ENCODE results near the gene TMTC2.

The TMTC2 gene

GRCh38 chr12:83075471-83075870 is 388.8 kb downstream of the TMTC2 start:
- no peak for TF ChIP-seq GATA1 (IDR thresholded peaks at IDR 0.05; ENCODE audit: low read depth, low read length)
- no peak for TF ChIP-seq POLR2A (IDR thresholded peaks at IDR 0.05; ENCODE audit: low read length)
- no peak for DNase-seq

- DNase-seq: no peak
- TF ChIP-seq GATA1 (IDR thresholded peaks at IDR 0.05; ENCODE audit: low read depth, low read length) (no peak), POLR2A (IDR thresholded peaks at IDR 0.05; ENCODE audit: low read length) (no peak)
Measured at GRCh38 chr12:83077041-83077440, 390.3 kb downstream of the TMTC2 start.

DNA sequence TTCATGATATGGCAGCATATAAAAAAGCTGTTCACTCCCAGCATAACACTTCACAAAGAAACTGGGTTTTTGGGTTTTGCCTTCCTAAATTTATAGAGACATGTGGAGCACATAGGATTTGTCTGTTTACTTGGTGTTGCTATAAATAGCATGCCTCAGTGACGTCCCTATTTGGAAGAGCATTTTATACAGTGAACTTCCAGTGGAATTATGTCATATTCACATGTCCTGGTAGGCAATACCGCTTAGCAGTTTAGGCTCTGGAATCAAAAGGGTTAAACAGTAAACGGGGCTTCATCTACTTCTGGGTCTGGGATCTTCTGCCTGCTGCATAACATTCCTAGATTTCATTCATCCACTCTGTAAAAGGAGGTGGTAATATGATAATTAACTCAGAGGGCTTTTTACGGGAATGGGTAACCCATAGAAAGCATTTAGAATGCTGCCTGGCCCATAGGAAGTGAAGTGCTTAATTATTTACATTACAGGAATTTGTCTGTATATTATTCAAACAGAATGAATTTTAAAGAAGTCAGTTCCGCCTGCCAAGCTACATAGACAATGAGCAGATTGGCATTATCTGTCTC is 396.1 kb downstream of the TMTC2 start:
- no peak for DNase-seq
- no peak for TF ChIP-seq GATA1 (IDR thresholded peaks at IDR 0.05; ENCODE audit: low read depth, low read length)
- TF ChIP-seq POLR2A (IDR thresholded peaks at IDR 0.05; ENCODE audit: low read length): no peak

- TF ChIP-seq POLR2A (IDR thresholded peaks at IDR 0.05; ENCODE audit: low read length) (no peak), GATA1 (IDR thresholded peaks at IDR 0.05; ENCODE audit: low read depth, low read length) (no peak)
- DNase-seq: no peak
Measured at GRCh38 chr12:83083616-83084015, 396.9 kb downstream of the TMTC2 start.

DNA sequence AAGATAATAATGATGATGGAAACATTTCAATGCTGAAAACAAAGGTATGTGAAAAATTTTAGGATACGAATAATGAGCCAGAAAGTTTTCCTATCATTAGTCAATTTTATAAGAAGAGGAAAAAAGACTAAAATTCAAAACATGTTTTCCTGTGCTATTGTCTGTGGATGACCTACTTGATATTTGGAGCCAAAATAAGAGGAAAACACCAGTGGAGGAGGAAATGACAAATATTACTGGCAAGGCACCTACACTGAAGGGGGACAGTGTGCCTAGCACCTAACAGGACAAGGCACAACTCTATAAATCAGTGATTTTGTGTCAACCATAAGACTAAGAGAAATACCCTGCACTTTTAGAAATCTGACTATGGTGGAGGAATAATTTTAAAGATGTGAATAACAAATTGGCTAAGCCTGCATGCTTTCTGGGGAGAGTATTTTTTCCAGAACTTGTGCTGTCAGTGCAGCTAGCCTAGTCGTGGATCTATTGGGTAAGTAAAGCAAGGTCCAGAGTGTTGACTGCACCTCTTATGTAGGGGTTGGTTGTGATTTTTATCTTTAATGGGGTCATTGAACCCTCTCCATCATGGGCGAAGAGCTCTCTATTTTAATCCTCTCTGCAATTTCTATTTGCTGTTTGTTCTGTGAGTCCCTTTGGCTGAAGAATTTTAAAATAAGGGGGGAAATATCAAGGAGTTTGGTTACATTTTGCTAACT is 398.0 kb downstream of the TMTC2 start:
- DNase-seq: no peak
- TF ChIP-seq POLR2A (IDR thresholded peaks at IDR 0.05; ENCODE audit: low read length): no peak
- no peak for TF ChIP-seq GATA1 (IDR thresholded peaks at IDR 0.05; ENCODE audit: low read depth, low read length)

DNA sequence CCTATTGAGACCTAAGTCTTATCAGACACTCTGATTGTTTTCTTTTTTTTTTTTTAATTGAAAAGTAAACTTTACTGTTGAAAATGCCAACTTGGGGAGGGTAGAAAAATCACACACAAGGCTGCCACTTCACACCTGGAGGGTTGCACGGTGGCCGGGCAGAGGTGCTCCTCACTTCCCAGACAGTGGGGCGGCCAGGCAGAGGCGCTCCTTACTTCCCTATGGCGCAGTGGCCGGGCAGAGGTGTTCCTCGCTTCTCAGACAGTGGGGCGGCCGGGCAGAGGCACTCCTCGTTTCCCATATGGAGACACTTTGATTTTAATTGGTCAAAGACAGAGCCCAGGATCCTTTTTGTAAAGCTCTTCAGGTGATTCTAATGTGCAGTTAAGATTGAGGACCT is 399.3 kb downstream of the TMTC2 start:
- no peak for DNase-seq
- TF ChIP-seq POLR2A (IDR thresholded peaks at IDR 0.05; ENCODE audit: low read length): no peak

DNA sequence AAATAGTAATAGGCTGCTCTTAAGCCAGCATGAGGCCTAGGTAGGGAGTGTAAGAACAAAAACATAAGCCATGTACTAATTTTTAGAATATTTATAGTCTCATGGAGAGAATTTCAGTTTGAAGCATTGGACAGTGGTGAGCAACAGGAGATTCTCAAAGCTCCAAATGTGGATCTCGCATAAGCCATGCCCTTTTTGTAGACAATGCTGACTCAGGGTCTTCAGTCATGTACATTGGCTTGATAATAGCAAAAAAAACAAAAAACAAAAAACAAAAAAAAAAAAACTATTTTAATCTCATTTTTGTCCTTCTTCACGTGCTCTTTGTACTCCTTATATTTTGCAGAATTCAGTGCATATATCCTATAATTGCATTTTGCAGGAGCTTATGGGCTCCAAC is 402.9 kb downstream of the TMTC2 start:
- no peak for TF ChIP-seq POLR2A (IDR thresholded peaks at IDR 0.05; ENCODE audit: low read length)
- TF ChIP-seq GATA1 (IDR thresholded peaks at IDR 0.05; ENCODE audit: low read depth, low read length): no peak
- no peak for DNase-seq

DNA sequence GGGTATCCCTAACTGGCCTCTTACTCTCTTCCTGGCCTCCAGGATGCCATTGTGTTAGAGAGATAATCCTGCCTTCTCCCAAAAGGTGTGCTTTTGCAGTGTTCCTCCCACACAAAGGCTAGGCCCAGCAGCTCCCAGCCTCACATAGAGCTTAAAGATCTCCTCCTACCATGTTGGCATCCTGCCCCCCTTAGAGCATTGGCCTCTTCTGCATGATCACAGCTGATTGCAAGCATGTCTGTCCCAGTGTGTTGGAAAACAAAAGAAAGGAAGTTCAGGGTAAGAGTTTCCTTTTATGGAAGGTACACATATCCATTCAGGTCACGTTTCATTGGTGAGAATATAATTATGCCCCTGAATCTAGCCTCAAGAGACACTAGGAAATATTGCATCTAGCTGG is 405.4 kb downstream of the TMTC2 start:
- no peak for DNase-seq
- TF ChIP-seq GATA1 (IDR thresholded peaks at IDR 0.05; ENCODE audit: low read depth, low read length) (no peak), POLR2A (IDR thresholded peaks at IDR 0.05; ENCODE audit: low read length) (no peak)

DNA sequence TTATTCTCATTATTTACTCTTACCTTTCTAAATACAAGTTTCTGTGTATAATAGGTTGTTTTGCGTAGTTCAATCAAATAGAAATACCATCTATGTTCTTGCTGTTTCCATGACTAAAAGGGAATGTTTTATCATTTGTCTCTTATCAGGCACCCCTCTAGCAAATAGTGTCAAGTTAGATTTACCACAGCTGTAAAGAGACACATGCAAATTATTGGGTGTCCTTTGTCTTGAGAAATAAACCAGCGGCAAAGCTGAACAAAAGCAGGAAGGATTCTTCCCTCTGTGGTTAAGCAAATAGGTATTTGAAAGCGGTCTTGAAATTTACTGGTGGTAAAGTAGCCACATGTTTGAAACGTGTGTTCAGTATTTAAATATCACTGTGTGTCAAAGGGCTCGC is 405.9 kb downstream of the TMTC2 start:
- TF ChIP-seq GATA1 (IDR thresholded peaks at IDR 0.05; ENCODE audit: low read depth, low read length) (no peak), POLR2A (IDR thresholded peaks at IDR 0.05; ENCODE audit: low read length) (no peak)
- DNase-seq: no peak

DNA sequence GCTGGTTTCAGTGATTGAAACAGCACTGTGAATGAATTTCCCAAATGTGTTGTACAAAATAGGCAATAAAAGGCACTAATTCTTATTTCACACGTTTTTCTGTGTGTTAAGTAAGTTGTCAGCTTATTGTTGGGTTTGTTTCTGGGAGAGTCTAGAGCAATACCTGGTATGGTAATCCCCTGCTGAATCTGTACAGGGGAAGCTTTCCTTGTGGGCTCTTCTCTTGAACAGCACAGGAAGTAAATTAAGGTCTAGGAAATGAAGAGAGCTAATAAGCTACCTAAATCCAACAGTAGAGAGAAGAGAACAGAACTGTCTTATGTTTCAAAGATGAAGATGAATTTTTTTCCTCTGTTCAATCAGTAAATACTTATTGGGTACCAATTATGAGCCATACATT is 406.7 kb downstream of the TMTC2 start:
- no peak for DNase-seq
- TF ChIP-seq POLR2A (IDR thresholded peaks at IDR 0.05; ENCODE audit: low read length) (no peak), GATA1 (IDR thresholded peaks at IDR 0.05; ENCODE audit: low read depth, low read length) (no peak)

GRCh38 chr12:83097643-83098342 is 411.1 kb downstream of the TMTC2 start:
- DNase-seq: no peak
- no peak for TF ChIP-seq POLR2A (IDR thresholded peaks at IDR 0.05; ENCODE audit: low read length)
- no peak for TF ChIP-seq GATA1 (IDR thresholded peaks at IDR 0.05; ENCODE audit: low read depth, low read length)

DNA sequence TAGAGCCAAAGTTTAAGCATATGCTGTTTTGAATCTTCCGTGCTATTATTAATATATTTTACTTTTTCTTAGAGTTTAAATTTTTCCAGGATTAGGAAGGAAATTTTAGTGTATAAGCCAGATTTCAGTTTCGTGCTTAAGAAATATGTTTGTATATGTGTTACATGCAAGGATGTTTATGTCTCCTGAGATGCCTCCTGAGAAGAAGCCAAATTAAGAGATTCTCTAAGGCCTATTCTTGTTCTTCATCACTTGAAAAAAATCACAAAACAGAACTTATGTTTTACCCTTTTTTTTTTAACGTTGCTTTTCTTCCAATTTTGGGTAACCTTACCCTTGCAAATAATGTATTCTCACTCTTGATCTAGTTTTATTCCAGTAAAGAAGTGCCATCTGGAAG is 412.7 kb downstream of the TMTC2 start:
- DNase-seq: no peak
- TF ChIP-seq GATA1 (IDR thresholded peaks at IDR 0.05; ENCODE audit: low read depth, low read length): no peak
- no peak for TF ChIP-seq POLR2A (IDR thresholded peaks at IDR 0.05; ENCODE audit: low read length)

- no peak for DNase-seq
- no peak for TF ChIP-seq POLR2A (IDR thresholded peaks at IDR 0.05; ENCODE audit: low read length)
Measured at GRCh38 chr12:83102499-83102898, 415.8 kb downstream of the TMTC2 start.

GRCh38 chr12:83106873-83107272 is 420.2 kb downstream of the TMTC2 start:
- no peak for DNase-seq
- no peak for TF ChIP-seq GATA1 (IDR thresholded peaks at IDR 0.05; ENCODE audit: low read depth, low read length)
- no peak for TF ChIP-seq POLR2A (IDR thresholded peaks at IDR 0.05; ENCODE audit: low read length)

GRCh38 chr12:83110424-83110823 is 423.7 kb downstream of the TMTC2 start:
- TF ChIP-seq POLR2A (IDR thresholded peaks at IDR 0.05; ENCODE audit: low read length): no peak
- TF ChIP-seq GATA1 (IDR thresholded peaks at IDR 0.05; ENCODE audit: low read depth, low read length): no peak

More at GRCh38 chr12:83110424-83110823, 423.7 kb downstream of the TMTC2 start:
- no peak for DNase-seq
